BLaER1 treated with 17β-estradiol and CSF1 and Interleukin-3, amounts not matched to agents 10 nM and 100 nM (cell line): ENCODE data around the gene PSPN.

ENCODE experiments used
- H3K27ac ChIP-seq, 11 experiments: shearing (Covaris generic); formaldehyde crosslinking; 2 replicates each; pipeline ENCODE4 v1.8.1; 2022
- H3K27me3 ChIP-seq, 11 experiments: shearing (Covaris generic); formaldehyde crosslinking; 2 replicates each; pipeline ENCODE4 v1.8.1; 2022
- H3K36me3 ChIP-seq, 11 experiments: shearing (Covaris generic); formaldehyde crosslinking; 2 replicates each; pipeline ENCODE4 v1.8.1; 2022
- H3K4me1 ChIP-seq, 10 experiments: shearing (Covaris generic); formaldehyde crosslinking; 2 replicates each; pipeline ENCODE4 v1.8.1; 2022
- H3K4me2 ChIP-seq, 11 experiments: shearing (Covaris generic); formaldehyde crosslinking; 2 replicates each; pipeline ENCODE4 v1.8.1; 2022
- H3K4me3 ChIP-seq, 10 experiments: shearing (Covaris generic); formaldehyde crosslinking; 2 replicates each; pipeline ENCODE4 v1.8.1; 2022
- H3K9ac ChIP-seq, 11 experiments: shearing (Covaris generic); formaldehyde crosslinking; 2 replicates each; pipeline ENCODE4 v1.8.1; 2022
- H3K9me3 ChIP-seq, 11 experiments: shearing (Covaris generic); formaldehyde crosslinking; replicated peaks in 1 of 11; 2 replicates each; pipeline ENCODE4 v1.8.1; 2022
- H4K20me1 ChIP-seq, 11 experiments: shearing (Covaris generic); formaldehyde crosslinking; 2 replicates each; pipeline ENCODE4 v1.8.1; 2022
- Cebpa-rat ChIP-seq, 11 experiments: shearing (Covaris generic); IDR thresholded peaks; 2 replicates each; pipeline ENCODE4 v1.8.1; 2022

PSPN gene

GRCh38 chr19:6375411-6376010, at the start of gene PSPN:
TSS of gene PSPN (minus strand) at chr19:6375933. CDS start at chr19:6375849, 84 bp downstream.
- peaks cover 29 to 64% (median 48%) of the 10 kb centered on the region in 11 experiments for H3K36me3 ChIP-seq
- peaks cover 0 to 9% (median 0%) of the 10 kb centered on the region in 11 experiments; a peak in 7 of 22 replicates for H3K9me3 ChIP-seq
- no peak within 1 kb of the TSS for H3K4me3 ChIP-seq
- H3K4me1 ChIP-seq = peaks cover 8 to 16% (median 14%) of the 10 kb centered on the region in 10 experiments; a peak in 19 of 20 replicates
- TF ChIP-seq Cebpa-rat (IDR thresholded peaks at IDR 0.05) = no peak
- peak within 1 kb of the TSS in 1 of 11 experiments; percentile 3; a peak in 1 of 22 replicates for H3K27ac ChIP-seq
- no peaks in the 10 kb centered on the region for H3K27me3 ChIP-seq
- no peak within 1 kb of the TSS for H3K4me2 ChIP-seq
- peaks cover 0 to 66% (median 9%) of the 10 kb centered on the region in 11 experiments; a peak in 10 of 22 replicates for H4K20me1 ChIP-seq
- H3K9ac ChIP-seq = peak within 1 kb of the TSS in 4 of 11 experiments; percentile 16 to 62 (median 32); a peak in 4 of 22 replicates

DNA sequence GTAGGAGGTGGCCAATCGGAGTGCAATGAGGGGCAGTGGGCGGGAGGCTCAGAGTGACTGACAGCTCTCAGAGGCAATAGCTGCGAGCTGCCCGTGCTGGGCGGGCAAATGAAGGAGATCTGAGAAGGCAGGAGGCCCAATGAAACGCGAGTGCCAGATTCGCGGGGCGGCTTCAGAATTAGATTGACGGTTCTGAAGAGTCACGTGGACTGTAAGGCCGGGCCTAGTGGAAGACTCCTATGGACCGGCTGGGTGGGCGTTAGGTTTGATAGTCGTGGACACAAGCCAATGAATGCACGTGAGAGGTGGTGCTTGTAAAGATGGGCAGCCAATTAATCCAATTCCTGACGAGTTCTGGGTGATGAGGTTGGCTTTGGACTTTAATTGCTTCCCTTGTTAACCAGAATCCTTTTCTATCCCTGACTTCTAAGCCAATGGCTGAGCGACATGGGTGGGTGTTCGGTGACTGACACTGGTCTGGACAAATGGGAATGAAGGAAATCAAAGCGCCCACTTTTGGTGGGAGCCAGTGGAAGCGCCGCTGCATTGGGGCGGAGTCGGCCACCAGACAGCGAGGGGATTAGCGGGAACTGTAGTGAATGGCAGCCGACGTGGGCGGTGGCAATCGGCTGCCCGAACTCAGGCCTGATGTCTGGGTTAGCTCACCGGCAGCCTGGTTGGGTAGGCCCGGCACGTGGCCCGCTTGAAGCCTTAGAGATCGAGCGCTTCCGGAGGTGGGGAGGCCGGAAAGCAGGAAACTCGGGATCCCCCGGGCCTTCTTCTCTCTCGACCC, 49.4 kb upstream of the PSPN start:
- Histone ChIP-seq H3K27me3 (no peaks in the 10 kb centered on the region), H3K36me3 (peaks cover 25 to 33% (median 31%) of the 10 kb centered on the region in 11 experiments), H3K9ac (peak overlapping the region; percentile 44 to 98 (median 94); a peak in 21 of 22 replicates), H4K20me1 (peaks cover 39 to 41% (median 40%) of the 10 kb centered on the region in 11 experiments), H3K4me2 (peak overlapping the region; percentile 19 to 79 (median 54); a peak in 20 of 22 replicates), H3K27ac (peak overlapping the region; percentile 76 to 95 (median 89)), H3K4me3 (peak overlapping the region in 6 of 10 experiments; percentile 5 to 99 (median 74); a peak in 11 of 20 replicates), H3K9me3 (peaks cover 0 to 9% (median 0%) of the 10 kb centered on the region in 11 experiments; a peak in 9 of 22 replicates), H3K4me1 (peaks cover 22 to 44% (median 26%) of the 10 kb centered on the region in 10 experiments)
- TF ChIP-seq Cebpa-rat (IDR thresholded peaks at IDR 0.05) = no peak

DNA sequence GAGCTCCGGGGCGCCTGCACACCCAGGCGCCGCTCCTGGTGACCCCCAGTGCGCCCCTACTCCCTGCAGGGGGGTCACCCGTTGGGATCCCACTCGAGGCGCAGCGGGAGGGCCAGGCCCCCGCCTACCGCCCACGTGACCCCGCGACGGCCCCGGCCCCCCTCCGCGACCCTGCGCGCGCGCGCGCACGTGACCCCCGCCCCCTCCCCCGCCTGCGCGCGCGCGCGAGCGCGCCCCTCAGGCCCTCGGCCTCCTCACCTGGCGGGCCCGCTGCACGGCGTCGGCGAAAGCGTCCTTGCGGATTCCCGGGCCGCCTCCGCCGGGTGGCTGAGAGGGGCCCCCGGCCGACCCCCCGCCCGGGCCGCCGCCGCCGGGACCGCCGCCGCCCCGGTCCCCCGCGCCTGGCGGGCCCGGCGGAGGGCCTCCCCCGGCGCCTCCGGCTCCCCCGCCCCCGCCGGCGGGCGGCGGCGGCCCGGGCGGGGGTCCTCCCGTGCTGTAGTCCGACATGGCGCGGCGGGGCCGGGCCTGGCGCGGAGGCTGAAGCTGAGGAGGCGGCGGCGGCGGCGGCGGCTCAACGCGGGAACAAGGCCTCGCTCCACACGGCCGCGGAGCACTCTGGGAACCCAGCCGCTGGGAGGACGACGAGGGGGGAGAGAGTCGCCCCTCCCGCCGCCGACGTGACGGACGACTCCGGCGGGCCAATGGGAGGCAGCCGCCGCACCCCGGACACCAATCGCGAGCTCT, 48.6 kb upstream of the PSPN start, which contains the start of gene KHSRP:
KHSRP (minus strand) TSS at position 617 of the 744 bp plus-strand sequence; CDS start at position 507, 110 bp downstream.
- peak within 1 kb of the TSS; percentile 86 to 98 (median 93) for H3K4me2 ChIP-seq
- peak within 1 kb of the TSS; percentile 92 to 100 (median 98) for H3K4me3 ChIP-seq
- peak within 1 kb of the TSS; percentile 91 to 98 (median 94) for H3K9ac ChIP-seq
- peaks cover 47 to 49% (median 48%) of the 10 kb centered on the region in 11 experiments for H4K20me1 ChIP-seq
- peaks cover 0 to 9% (median 0%) of the 10 kb centered on the region in 11 experiments; a peak in 9 of 22 replicates for H3K9me3 ChIP-seq
- peaks cover 32 to 40% (median 39%) of the 10 kb centered on the region in 11 experiments for H3K36me3 ChIP-seq
- peak within 1 kb of the TSS; percentile 79 to 95 (median 91) for H3K27ac ChIP-seq
- no peak for TF ChIP-seq Cebpa-rat (IDR thresholded peaks at IDR 0.05)
- no peaks in the 10 kb centered on the region for H3K27me3 ChIP-seq
- peaks cover 22 to 38% (median 24%) of the 10 kb centered on the region in 10 experiments for H3K4me1 ChIP-seq

DNA sequence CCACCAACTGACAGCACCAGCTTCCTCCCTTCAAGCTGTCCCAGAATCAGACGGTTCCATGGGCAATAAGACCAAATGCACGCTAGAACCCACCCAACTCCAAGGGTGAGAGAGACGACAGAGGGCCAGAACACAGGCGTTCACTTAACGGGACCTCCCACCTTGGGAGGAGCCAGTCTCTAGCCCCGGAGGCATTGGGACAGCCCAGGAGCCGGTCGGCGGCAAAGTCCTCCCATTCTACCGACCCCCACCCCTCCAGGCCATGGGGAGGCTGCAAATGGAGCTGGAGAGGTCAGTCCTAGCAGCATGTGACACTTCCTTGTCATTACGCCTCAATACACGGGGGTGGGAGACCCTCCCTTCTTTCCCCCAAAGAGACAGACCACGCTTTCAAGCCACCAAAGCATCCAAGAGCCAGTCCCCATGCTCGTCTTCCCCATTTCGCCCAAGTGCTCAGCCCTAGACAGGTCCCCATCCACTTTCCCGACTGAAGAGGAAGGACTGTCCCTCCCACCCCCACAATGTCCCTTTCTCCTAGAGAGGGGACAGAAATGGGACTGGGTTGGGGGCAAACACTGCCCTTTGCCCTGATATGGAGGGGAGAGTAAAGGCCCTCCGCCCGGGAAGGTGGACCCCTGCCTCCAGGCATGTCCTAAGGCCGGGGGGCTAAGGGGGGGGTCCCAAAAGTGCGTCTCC, 47.9 kb upstream of the PSPN start:
- TF ChIP-seq Cebpa-rat (IDR thresholded peaks at IDR 0.05) = no peak
- H3K4me1 ChIP-seq = peaks cover 22 to 37% (median 24%) of the 10 kb centered on the region in 10 experiments
- peak overlapping the region; percentile 91 to 98 (median 94) for H3K9ac ChIP-seq
- H4K20me1 ChIP-seq = peaks cover 54 to 56% (median 55%) of the 10 kb centered on the region in 11 experiments
- H3K9me3 ChIP-seq = peaks cover 0 to 9% (median 0%) of the 10 kb centered on the region in 11 experiments; a peak in 9 of 22 replicates
- H3K4me3 ChIP-seq = peak overlapping the region; percentile 92 to 100 (median 98)
- H3K4me2 ChIP-seq = peak overlapping the region; percentile 86 to 98 (median 93)
- peaks cover 40 to 48% (median 46%) of the 10 kb centered on the region in 11 experiments for H3K36me3 ChIP-seq
- peak overlapping the region; percentile 79 to 95 (median 91) for H3K27ac ChIP-seq
- no peaks in the 10 kb centered on the region for H3K27me3 ChIP-seq

DNA sequence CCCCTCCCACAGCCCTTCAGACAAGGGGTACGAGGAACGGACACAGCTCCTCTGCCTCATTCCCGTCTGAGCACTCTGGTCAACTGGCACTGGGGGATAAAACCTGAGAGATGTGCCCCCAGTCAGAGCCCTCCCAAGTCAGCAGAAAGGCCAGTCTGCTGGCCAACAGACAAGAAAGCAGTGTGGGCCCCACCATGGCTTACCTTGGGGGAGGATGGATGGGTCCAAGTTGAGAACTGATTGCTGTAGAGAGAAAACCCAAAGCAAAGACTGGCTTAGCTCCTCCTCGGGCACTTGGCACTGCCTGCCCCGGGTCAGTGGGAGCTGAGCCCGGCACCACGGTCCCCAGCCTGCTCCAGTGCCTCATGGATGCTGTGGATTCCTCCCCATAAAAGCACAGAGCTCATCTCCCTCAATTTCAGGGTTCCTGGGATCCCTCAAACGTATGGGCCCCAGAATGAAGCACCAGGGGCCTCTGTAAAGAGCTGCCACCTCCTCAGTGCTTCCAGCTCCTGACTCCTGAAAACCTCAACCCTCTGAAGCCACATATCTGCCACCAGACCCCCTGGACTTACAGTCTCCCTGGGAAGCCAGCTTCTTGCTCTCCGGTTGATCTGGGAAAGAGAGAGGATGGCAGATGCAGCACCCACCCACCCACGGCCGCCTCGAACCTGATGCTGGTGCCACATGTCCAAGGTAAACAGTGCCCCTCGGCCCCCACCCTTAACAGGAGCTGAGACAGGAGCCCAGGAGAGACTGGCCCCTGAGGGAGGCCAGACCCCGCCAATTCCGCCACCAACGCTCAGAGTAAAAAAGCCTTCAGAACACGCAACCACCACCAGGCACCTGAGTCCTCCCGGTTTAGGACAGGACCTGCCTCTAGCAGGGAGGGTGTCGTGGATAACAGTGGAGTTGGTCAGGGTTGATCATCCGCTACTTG, 45.6 kb upstream of the PSPN start:
- H3K27me3 ChIP-seq = no peaks in the 10 kb centered on the region
- peaks cover 63 to 71% (median 69%) of the 10 kb centered on the region in 11 experiments for H3K36me3 ChIP-seq
- TF ChIP-seq Cebpa-rat (IDR thresholded peaks at IDR 0.05) = no peak
- peak overlapping the region in 9 of 11 experiments; percentile 86 to 98 (median 92); a peak in 8 of 22 replicates for H3K4me2 ChIP-seq
- H4K20me1 ChIP-seq = peaks cover 77 to 79% (median 78%) of the 10 kb centered on the region in 11 experiments
- peaks cover 22 to 37% (median 24%) of the 10 kb centered on the region in 10 experiments for H3K4me1 ChIP-seq
- H3K9ac ChIP-seq = peak overlapping the region; percentile 91 to 98 (median 94); a peak in 21 of 22 replicates
- peaks cover 0 to 9% (median 0%) of the 10 kb centered on the region in 11 experiments; a peak in 9 of 22 replicates for H3K9me3 ChIP-seq
- H3K4me3 ChIP-seq = no peak overlapping the region
- H3K27ac ChIP-seq = peak overlapping the region in 3 of 11 experiments; percentile 4 to 19 (median 13); a peak in 1 of 22 replicates

DNA sequence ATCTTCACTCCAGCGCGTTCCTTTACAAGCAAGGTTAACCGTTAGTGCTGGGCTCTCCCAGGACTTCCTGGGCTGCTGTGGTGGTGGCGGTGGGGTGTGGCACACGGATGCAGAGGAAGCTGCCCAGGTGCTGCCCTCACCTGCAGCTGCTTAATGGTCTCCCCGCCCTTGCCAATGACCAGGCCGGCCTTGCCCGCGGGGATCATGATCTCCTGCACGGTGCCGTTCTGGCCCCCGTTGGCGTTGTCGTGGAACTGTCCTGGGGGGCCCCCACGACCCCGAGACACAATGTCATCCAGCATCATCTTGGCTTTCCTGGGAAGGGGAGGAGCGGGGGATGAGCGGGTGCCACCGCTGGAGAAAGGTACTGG, 42.8 kb upstream of the PSPN start:
- Histone ChIP-seq H3K36me3 (peaks cover 88 to 99% (median 97%) of the 10 kb centered on the region in 11 experiments), H3K4me3 (no peak overlapping the region), H3K9me3 (no peaks in the 10 kb centered on the region), H3K27ac (no peak overlapping the region), H3K9ac (no peak overlapping the region), H3K4me2 (no peak overlapping the region), H3K4me1 (peaks cover 15 to 31% (median 18%) of the 10 kb centered on the region in 10 experiments), H4K20me1 (peaks cover 84 to 100% (median 96%) of the 10 kb centered on the region in 11 experiments), H3K27me3 (no peaks in the 10 kb centered on the region)
- no peak for TF ChIP-seq Cebpa-rat (IDR thresholded peaks at IDR 0.05)
